GM21367 (cell line): Measurements from ENCODE around the gene CROCC.
"Not testable (repeated sequence)": the region's sequence is repeated elsewhere in the genome, so short reads cannot be mapped to it uniquely, and the experiment has no call there.

ENCODE experiments used
- ATAC-seq: cut with Tn5 transposase; IDR thresholded peaks from one replicate; pipeline ENCODE4 v1.9.1; 2021; ENCODE audit not compliant: unreplicated experiment

The CROCC gene

DNA sequence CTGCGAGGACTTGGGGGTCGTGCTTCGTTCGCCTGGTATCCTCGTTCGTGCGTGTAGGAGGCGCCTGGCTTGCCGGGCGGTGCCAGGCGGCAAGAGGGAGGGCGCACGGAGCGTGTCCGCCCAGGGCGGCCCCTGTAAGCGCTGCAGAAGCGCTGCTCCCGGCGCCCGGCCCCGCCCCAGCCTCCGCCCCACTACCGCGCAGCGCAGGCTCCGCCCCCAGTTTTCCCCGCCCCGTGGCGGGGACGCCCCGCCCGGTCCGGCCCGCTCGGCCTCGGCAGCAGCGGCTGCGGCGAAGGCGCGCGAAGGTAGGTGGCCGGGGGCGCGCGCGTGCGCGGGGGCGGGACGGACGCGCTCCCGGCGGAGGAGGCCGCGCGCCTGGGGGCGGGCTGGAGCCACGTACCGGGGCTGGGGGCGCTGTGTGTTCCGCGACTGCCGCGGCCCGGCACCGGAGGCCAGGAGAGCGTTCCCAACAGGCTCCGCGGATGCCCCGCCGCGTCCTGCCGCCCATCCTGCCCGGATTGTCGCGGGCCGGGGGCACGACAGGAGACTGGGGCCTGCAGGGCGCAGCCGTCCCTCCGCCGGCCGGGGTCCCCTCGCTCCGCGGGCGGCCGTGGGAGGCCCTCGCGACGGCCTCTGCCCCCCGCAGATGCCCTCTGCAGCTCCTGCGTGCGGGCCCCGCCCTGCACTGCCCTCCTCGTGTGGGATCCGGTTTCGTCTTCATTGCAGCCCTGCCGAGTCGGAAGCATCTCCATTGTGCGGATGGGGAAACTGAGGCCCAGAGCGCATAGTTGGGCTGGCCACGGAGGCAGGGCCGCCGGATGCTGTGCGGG lies 7.7 kb upstream of the CROCC start:
- ATAC-seq: peak; percentile 89

DNA sequence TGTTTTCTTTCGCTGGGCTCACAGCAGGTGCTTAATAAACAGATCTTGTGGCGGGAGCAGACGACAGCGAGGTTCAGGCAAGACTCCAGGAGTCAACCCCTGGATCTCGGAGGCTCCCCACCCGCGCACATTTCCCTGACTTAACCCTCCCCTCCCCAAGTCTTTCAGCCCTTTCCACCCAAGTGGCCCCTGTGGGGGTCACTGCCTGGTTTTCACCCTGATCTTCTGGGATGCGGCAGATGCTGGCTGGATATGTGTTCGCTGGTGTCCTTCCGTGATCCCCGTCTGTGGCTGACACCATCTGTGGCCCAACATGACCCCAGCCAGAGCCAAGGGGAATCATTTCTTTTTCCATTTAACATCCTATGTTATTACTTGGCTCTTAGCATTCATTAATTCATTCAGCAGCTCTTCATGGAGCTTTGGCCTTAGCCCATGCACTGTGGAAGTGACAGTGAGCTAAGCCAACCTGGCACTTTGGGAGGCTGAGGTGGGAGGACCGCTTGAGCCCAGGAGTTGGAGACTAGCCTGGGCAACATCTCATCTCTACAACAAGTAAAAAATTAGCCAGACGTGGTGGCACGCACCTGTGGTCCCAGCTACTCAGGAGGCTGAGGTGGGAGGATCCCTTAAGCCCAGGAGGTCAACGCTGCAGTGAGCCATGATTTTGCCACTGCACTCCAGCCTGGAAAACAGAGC lies 6.7 kb upstream of the CROCC start:
- not testable (repeated sequence) for ATAC-seq

DNA sequence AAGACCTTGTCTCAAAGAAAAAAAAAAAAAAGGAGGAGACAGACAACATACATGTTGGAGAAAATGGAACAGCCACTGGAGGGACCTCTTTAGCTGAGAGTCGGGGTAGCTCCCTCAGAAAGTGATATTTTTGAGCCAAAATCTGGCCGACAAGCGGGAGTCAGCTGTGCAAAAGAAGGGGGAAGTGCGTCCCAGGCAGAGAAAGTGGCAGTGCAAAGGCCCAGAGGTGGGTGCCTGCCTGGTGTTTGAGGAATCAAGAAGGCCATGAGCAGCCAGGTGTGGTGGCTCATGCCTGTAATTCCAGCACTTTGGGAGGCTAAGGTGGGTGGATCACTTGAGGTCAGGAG lies 6.1 kb upstream of the CROCC start:
- no peak for ATAC-seq

DNA sequence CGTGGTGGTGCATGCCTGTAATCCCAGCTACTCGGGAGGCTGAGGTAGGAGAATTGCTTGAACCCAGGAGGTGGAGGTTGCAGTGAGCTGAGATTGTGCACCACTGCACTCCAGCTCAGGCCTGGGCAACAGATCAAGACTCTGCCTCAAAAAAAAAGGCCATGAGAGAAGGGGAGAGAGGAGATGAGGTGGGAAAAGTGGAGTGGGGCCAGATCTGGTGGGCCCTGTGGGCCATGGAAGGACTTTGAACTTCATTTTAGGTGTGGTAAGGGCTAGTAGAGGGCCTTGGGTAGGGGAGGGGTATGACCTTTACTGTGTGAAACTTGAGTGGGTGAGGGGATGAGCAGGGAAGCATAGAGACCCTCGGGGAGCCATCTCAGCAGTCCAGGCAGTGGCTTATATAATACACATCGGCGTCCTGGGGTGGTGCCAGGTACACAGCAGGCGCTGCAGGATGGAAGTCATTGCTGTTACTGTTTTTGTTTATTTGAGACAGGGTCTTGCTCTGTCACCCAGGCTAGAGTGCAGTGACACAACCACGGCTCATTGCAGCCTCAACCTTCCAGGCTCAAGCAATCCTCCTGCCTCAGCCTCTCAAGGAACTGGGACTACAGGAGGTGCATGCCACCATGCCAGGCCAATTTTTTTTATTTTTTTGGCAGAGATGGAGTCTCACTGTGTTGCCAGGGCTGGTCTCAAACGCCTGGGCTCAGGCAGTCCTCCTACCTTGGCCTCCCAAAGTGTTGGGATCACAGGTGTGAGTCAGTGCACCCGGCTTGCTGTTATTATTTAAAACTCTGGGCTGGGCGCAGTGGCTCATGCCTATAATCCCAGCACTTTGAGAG lies 5.5 kb upstream of the CROCC start:
- not testable (repeated sequence) for ATAC-seq

DNA sequence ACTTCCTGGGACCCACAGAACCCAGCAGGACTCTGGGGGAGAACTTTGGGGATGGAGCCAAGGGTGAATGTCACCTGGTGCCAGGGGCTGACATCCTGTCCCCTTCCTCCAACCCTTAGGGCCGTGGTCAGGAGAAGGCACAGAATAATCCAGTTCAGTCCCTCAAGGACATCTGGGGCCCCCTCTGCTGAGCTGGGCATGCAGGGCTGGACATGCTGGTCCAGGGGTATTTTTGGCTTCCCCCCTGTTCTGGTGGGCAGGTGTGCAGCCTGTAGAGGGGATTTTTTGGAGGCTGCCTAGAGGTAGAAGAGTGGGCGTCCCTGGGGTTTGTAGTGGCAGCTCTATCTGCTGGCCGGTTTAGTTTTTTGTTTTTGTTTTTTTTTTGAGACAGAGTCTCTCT lies 3.4 kb upstream of the CROCC start:
- ATAC-seq: no peak

DNA sequence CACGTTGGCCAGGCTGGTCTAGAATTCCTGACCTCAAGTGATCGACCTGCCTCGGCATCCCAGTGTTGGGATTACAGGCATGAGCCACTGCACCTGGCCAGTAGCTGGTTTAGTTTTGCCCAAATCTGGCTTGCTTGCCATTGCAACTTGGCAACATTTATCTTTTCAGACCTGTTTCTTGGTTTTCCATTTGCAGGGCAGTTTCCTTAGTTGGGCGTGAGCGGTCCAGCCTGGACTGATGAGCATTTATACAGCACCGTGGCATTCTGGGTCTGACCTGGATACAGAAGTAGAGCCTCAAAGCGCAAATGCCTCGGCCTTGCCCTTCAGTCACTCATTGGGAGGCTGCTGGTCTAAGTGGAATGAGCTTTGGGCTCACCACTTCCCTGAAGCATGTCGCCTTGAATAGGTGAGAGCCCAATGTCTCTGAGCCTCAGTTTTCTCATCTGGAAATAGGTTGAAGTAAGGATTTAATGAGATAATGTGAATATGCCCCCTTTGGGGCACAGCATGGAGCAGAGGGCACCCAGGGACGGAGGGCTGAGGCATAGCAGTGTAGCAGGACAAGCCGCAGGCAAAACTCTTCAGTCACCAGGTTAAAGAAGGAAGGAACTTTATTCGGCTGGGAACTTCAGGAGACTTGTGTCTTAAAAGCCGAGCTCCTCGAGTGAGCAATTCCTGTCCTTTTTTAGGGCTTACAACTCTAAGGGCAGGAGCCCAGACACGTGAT lies 2.6 kb upstream of the CROCC start:
- not testable (repeated sequence) for ATAC-seq

DNA sequence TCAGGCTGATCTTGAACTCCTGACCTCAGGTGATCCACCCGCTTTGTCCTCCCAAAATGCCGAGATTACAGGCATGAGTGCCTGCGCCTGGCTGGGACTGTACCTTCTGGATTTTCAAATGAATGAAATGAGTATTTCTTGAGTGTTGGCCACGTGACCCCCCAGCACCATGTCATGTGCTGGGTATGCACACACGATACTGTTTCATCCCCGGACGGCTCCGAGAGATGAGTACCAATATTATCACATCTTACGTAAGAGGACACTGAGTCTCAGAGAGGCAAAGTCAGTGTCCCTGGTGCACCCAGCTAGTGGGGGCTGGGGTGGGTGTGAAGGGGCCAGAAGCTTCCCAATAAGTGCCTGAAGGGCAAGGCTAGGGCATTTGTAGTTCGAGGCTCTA lies 780 bp upstream of the CROCC start:
- ATAC-seq: no peak

DNA sequence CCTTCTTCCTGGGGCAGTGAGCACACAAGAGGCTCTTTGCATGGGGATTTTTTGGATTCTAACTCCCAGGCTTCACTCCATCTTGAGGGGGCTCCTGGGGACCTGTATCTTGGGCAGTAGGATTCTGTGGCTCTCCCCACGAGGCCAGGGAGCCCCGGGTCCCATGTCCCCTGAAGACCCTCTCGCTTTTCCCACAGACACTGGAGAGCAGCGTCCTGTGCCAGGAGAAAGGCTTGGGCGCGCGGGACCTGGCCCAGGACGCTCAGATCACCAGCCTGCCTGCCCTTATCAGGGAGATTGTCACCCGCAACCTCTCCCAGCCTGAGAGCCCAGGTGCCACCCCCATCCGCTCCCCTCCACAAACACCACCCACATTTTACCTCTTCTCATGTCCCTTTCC lies 735 bp downstream of the CROCC start:
- no peak for ATAC-seq

DNA sequence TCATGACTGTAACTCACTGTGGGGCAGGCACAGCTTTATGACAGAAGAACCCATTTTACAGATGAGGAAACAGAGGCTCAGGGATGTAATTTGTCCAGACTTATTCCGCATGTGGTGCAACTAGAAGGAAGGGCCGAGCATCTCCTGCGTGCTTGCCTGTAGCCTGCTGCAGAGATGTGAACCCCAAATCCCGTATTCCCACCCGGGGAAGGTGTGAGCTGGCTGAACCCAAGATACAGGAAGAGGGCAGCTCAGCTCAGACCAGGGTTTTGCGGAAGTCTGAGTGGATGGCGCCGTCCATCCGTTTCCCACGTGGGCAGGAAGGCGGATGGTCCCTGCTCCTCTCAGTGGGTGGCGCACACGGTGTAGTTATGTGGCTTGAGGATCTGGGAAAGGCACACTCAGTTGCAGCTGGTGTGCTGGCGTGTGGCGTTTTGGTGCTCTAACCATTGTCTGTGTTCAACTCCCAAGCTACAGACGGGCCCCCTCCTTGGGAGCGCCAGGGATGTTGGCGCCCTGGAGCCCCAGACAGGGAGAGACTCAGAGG lies 1.2 kb downstream of the CROCC start:
- no peak for ATAC-seq

DNA sequence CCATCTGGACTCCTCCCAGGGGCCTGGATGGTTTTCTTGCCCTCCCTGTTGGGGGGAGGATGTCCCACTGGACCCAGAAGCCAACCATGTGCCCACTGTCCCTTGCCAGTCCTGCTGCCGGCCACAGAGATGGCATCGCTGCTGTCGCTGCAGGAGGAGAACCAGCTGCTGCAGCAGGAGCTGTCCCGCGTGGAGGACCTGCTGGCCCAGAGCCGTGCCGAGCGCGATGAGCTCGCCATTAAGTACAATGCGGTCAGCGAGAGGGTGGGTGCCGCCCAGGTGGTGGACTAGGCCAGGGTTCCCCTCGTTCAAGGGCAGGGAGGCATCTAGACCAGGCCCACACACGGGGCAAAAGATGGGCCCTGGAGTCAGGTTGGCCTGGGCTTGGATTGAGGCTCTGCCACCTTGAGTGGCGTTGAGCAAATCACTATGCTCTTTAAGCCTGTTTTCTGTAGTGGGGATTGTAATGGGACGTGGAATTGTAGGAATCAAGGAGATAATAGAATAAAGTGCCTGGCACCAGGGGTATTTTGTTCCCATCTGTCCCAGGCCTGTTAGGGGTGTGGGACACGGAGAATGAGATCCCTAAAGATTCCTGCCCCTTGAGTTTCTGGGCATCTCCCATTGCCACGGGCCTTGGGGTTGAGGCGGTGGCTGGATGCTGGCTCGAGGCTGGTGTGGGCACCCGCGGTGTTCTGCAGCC lies 2.6 kb downstream of the CROCC start:
- no peak for ATAC-seq

DNA sequence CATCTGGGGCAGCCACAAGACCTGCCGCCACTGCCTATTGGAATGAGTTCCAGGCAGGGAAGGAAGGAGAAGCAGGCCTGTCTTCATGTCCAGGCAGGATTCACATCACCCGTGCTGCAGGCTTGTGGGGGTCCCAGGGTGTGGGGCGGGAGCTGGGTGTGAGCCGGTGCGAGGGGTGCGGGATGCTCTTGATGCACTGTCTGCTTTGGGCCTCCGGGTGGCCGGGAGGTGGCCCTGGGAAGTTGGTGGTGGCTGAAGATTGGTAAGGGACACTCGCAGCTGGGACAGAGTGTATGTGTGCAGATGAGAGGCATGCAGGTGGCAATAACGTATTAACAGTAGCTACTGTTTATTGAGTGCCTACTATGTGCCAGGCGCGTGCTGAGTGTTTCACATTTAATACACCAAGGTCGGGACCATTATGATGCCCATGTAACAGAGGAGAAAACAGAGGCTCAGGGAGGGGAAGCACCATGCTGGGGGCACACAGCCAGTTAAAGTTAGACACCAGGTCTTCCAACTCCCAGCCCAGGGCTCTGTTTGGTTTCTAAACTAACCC lies 3.3 kb downstream of the CROCC start:
- no peak for ATAC-seq

DNA sequence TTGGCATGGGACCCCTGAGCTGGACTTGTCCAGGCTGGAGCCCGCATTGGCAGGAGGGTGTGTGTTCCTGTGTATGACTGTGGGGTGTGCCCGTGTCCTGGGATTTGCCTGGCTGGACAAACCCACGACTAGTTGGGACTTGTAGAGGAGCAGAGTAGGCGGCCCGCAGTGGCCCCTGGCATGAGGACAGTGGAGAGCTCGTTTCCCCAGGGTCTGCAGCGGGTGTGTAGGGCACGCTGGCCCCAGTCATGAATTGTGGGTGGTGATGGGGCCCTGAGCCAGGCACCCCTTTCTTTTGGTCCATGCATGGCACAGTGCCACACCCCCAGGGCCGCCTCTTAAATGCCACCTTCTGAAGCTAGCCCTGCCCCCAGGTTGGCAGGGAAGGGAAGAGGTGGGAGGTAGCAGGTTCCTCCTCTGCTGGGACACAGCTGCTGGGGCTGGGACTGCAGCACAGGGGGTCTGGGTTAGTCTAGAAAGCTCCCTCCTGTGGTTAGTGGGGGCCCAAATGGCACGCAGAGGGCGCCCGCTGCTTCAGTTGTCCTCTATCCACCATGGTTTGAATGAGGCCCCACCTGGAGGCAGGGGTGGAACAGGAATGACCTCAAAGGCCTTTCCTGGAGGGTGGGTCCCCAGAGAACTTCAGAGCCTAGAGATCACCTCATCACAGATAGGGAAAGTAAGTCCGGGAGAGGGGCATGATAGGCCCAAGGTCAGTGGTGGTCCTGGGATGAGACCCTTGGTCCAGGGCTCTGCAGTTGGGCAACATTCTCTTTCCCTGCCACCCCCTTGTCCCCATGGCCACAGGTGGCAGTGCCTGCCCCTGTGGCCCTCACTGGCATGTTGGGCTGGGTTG lies 4.1 kb downstream of the CROCC start:
- no peak for ATAC-seq

DNA sequence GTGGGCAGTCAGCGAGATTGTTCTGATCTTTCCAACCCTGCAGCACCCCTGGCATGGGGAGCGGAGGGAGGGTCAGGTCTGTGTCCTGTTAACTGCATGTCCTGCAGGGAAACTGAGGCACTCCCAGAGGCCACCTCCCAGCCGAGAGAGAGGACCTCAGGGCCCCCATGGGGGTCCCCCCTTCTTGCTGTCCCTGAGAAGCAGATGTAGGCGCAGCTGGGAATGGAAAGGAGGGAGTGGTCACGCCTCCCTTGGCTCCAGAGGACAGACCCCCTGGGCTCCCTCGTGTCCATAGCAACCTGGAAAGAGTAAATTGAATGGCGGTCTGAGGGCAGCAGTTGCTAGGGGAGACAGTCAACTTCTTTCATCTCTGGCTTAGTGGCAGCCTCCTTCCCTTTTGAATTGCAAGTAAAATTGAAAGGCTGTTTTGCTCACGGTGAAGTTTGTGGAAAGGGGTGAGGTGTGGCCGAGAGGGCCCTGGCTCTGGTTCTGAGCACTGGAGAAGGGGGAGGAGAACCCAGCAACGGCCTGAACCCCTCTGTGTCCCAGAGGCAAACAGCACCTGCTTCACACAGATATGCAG lies 4.9 kb downstream of the CROCC start:
- ATAC-seq: no peak

DNA sequence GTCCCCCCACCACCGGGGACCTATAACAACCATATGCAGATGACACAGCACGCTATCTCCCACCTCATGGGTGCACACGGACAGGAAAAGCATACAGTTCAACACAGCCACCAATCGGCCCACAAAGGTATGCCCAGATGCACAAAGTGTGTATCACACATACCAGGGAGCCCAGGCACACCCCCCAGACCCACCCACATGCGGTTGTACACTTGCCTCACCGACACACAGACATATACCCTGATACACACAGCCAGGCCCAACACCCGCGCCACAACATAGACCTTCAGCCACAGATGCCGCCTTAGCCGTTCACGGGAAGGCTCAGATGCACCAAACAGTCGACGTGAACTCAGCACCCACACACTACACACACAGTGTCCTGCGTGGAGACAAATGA lies 5.5 kb downstream of the CROCC start:
- no peak for ATAC-seq

DNA sequence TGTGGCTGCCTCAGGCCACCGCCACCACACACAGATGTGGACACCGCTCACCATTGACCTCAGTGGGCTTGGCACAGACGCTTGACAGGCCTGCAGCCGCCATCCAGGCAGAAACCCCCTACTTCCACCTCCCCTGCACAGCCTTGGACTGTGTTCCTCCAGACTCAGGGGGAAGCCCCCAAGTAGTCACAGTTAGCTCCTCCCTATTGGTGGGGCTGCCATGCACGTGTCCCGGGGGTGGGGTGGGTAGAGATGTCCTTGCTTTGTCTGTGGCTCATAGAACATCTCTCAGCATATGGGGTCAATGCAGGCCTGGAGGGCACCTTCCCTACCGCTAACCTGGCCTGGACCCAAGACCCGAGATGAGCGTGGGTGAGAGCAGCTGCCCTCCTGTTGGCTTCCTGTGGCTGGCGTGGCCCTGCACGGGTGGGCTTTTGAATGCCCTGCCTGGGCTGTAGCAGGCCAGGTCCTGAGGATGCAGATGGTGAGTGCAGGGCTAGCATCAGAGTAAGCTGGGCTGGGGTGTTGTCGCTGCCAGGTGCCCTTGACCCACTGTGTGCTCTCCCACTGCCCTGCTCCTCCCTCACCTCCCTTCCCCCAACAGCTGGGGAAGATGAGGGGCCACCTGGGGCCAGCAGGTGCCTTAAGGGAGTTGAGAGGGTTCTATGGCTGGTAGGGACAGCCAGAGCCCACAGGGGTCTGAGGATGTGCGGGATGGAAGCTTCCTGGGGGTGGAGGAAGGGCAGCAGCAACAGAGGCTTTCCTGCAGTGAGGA lies 6.2 kb downstream of the CROCC start:
- ATAC-seq: no peak

DNA sequence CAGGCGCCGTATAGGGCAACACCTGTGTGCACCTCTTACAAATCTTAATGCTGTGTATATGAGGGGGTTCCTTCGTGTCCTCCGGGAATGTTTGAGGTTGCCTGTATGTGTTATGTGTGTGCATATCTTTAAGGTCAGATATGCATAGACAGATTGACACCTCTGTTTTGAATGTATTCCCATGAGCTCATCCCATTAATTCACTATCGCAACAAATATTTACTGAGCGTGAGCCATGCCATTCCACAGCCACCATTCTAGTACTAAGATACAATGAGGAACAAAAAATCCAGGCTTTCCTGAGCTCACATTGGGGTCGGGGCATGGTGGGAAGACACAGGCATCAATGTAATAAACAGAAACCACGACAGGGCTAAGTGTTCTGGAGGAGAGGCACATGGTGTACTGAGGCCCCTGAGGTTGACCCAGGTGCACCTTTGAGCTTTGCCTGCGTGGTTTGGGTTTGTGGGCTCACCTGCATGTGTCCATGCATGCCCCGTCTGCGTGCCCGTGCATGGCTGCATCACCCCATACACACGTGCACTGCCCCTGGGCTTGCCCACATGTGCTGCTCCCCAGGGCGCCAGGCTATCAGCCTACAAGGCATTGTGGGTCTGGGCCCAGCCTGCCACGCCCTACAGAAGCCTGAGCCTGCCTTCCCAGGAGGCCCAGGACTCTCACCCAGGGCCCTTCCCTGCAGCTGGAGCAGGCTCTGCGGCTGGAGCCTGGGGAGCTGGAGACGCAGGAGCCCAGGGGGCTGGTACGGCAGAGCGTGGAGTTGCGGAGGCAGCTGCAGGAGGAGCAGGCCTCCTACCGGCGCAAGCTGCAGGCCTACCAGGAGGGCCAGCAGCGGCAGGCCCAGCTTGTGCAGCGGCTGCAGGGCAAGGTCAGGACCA lies 7.7 kb downstream of the CROCC start:
- ATAC-seq: not testable (repeated sequence)
